Measurements from ENCODE around the gene B4GALT3. TPM values are rescaled to one million over a fixed set of nuclear protein-coding genes. Genes with fewer than 3 reads are reported as not detected.

B4GALT3 gene
- total RNA-seq, 1 donor from 2014 or later: 12.9 TPM

DNA sequence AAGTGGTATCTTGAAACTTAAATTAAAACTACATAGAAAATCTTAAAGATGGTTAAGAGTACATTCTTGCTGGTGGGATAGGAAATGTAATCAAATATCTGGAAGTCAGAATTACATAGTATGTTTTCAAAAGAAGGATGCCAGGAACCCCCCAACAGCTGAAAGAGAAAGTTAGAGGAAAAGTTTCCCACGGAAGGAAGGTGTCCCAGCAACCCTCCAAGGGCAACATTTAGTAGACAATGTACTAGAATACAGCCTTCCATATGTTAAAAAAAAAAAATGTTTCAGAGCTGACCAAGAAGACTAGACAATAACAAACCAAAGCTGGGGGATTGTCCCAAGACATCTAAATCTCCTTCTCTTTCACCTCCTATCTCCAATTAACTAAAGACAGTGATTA lies 47.0 kb downstream of the B4GALT3 start:
- Histone ChIP-seq H3K36me3 (ENCODE audit: control insufficient read depth, insufficient read depth, low read length) (no peaks in the 10 kb centered on the region), H3K27me3 (ENCODE audit: control insufficient read depth, insufficient read depth, low read length) (no peaks in the 10 kb centered on the region), H3K4me3 (ENCODE audit: low read depth, low read length) (no peak overlapping the region)
- TF ChIP-seq, protein P1, sequence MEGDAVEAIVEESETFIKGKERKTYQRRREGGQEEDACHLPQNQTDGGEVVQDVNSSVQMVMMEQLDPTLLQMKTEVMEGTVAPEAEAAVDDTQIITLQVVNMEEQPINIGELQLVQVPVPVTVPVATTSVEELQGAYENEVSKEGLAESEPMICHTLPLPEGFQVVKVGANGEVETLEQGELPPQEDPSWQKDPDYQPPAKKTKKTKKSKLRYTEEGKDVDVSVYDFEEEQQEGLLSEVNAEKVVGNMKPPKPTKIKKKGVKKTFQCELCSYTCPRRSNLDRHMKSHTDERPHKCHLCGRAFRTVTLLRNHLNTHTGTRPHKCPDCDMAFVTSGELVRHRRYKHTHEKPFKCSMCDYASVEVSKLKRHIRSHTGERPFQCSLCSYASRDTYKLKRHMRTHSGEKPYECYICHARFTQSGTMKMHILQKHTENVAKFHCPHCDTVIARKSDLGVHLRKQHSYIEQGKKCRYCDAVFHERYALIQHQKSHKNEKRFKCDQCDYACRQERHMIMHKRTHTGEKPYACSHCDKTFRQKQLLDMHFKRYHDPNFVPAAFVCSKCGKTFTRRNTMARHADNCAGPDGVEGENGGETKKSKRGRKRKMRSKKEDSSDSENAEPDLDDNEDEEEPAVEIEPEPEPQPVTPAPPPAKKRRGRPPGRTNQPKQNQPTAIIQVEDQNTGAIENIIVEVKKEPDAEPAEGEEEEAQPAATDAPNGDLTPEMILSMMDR (IDR thresholded peaks at IDR 0.05; ENCODE audit: insufficient read depth, low read length, severe bottlenecking): no peak
- no peak for DNase-seq (ENCODE audit: low read depth)
- FAIRE-seq: no peak

DNA sequence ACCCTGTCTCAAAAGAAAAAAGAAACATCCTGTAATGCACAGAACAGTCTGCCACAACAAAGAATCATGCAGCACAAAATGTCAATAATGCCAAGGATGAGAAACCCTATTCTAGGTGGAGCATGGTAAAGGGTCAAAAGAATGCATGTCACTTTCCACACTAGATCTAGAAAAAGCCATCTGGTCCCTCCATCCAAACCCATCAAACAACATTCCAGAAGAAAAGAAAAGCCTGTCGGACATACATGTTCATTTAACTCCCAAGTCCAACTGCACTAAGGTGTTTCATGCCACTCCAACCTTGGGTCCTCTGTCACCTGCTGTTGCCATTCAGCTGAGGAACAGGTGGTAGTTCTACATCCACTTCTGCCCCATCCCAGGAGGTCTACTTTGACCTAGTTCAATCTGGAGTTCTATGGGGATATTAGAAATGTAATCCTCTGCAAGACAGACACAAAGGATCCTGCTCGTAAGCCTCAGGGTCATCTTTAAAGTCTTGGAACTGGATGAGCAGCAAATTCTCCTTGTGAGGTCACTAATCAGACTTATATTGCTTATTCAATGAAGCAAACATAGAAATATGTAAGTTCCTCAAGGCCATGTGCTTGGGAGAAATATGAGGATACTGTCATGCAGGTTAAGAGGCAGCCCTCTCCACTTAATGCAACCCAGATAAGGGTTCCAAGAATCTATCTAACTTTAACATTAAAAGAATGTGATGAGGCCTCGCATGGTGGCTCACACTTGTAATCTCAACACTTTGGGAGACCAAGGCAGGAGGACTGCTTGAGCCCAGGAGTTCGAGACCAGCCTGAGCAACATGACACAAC lies 48.5 kb downstream of the B4GALT3 start:
- Histone ChIP-seq H3K36me3 (ENCODE audit: control insufficient read depth, insufficient read depth, low read length) (peaks cover 5% of the 10 kb centered on the region), H3K4me3 (ENCODE audit: low read depth, low read length) (no peak overlapping the region), H3K27me3 (ENCODE audit: control insufficient read depth, insufficient read depth, low read length) (no peaks in the 10 kb centered on the region)
- TF ChIP-seq, protein P1 (IDR thresholded peaks at IDR 0.05; ENCODE audit: insufficient read depth, low read length, severe bottlenecking): no peak
- no peak for FAIRE-seq
- no peak for DNase-seq (ENCODE audit: low read depth)

DNA sequence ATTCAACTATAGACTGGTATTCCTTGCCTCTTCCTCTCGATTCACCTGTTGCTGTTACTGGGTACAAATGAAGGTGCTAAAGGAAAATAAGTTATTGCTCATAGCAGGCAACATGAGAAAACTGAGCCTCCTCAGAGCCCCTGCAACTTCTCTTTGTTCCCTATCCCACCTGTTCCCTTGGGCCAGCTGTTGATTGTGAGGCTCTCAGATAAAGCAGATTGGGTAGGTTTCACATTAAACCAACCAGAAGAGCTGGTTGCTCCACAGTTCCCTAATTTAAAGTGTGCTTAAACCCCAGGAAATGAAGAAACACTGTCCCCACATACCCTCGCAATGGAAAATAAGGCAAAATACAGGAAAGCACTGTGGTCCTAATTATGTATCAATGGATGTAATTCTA lies 49.7 kb downstream of the B4GALT3 start:
- no peaks in the 10 kb centered on the region for H3K27me3 ChIP-seq (ENCODE audit: control insufficient read depth, insufficient read depth, low read length)
- no peak for FAIRE-seq
- peaks cover 11% of the 10 kb centered on the region for H3K36me3 ChIP-seq (ENCODE audit: control insufficient read depth, insufficient read depth, low read length)
- TF ChIP-seq, protein P1 (IDR thresholded peaks at IDR 0.05; ENCODE audit: insufficient read depth, low read length, severe bottlenecking): no peak
- H3K4me3 ChIP-seq (ENCODE audit: low read depth, low read length): no peak overlapping the region
- DNase-seq (ENCODE audit: low read depth): no peak

DNA sequence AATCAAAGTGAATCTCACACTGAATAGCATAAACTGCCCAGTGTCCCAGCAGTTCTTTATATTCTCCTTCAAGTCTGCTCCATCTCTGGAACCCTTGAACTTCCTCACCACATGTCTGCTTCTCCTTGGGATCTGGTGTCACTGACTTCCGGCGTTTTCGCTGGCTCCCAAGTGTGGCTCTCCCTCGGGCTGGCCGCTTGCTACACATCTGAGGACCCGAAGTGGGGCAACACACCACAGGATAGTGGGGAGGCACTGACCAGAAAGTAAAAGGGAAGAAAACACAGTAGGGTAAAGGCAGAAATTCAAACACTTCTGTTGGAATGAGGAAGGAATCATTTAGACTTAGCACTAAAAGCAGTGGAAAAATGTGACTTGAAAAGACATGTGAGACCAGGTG lies 54.3 kb downstream of the B4GALT3 start:
- DNase-seq (ENCODE audit: low read depth): no peak
- no peaks in the 10 kb centered on the region for H3K27me3 ChIP-seq (ENCODE audit: control insufficient read depth, insufficient read depth, low read length)
- peaks cover 24% of the 10 kb centered on the region for H3K36me3 ChIP-seq (ENCODE audit: control insufficient read depth, insufficient read depth, low read length)
- TF ChIP-seq, protein P1 (IDR thresholded peaks at IDR 0.05; ENCODE audit: insufficient read depth, low read length, severe bottlenecking): no peak
- H3K4me3 ChIP-seq (ENCODE audit: low read depth, low read length): no peak overlapping the region
- FAIRE-seq: no peak

DNA sequence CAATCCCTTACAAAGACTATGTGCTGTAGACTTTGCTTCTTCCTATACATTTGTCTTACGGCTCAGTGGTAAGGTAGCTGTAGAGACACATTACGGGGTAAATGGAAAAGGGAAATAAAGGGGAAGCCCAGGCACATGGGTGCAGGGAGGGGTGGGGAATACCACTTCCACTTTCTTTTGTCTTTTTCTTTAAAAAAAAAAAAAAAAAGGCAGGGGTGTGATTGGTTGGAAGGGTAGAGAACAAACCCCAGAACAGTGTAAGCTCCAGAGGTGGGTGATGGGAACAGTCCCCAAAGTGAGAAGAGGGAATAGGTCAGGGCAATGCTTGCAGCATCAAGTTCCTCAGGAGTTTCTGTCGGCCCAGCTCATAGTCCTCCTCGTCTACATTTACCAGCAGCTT lies 55.5 kb downstream of the B4GALT3 start:
- DNase-seq (ENCODE audit: low read depth) (no peak), FAIRE-seq (no peak)
- Histone ChIP-seq H3K36me3 (ENCODE audit: control insufficient read depth, insufficient read depth, low read length) (peaks cover 24% of the 10 kb centered on the region), H3K27me3 (ENCODE audit: control insufficient read depth, insufficient read depth, low read length) (no peaks in the 10 kb centered on the region), H3K4me3 (ENCODE audit: low read depth, low read length) (no peak overlapping the region)
- TF ChIP-seq, protein P1 (IDR thresholded peaks at IDR 0.05; ENCODE audit: insufficient read depth, low read length, severe bottlenecking): no peak

Other genes with a start within 250 kb of the B4GALT3 start
- gene ITLN2, start 222.7 kb downstream of the B4GALT3 start, total RNA-seq: 0.26 TPM in 1 of 2 replicates, not detected in the other
- 269 and 280 TPM in 2 replicates for gene F11R, start 156.4 kb downstream of the B4GALT3 start, total RNA-seq
- 55.5 and 87.1 TPM in 2 replicates for gene TSTD1, start 138.5 kb downstream of the B4GALT3 start, total RNA-seq
- 58.4 and 70.2 TPM in 2 replicates for gene USF1, start 131.5 kb downstream of the B4GALT3 start, total RNA-seq
- gene ARHGAP30, start 107.6 kb downstream of the B4GALT3 start, total RNA-seq: 1.3 and 3.1 TPM in 2 replicates
- 108 and 200 TPM in 2 replicates for gene NECTIN4, start 87.9 kb downstream of the B4GALT3 start, total RNA-seq
- gene KLHDC9, start 79.1 kb downstream of the B4GALT3 start, total RNA-seq: 1.3 and 5.0 TPM in 2 replicates
- gene PFDN2, start 59.5 kb downstream of the B4GALT3 start, total RNA-seq: 204 and 224 TPM in 2 replicates
- gene NIT1, start 59.4 kb downstream of the B4GALT3 start, total RNA-seq: 40.5 and 58.2 TPM in 2 replicates
- gene DEDD, start 44.8 kb downstream of the B4GALT3 start, total RNA-seq: 26.9 and 31.9 TPM in 2 replicates
- gene UFC1, start 23.5 kb downstream of the B4GALT3 start, total RNA-seq: 93.5 and 94.3 TPM in 2 replicates
- 3.9 and 4.7 TPM in 2 replicates for gene USP21, start 18.0 kb downstream of the B4GALT3 start, total RNA-seq
- gene PPOX, start 11.1 kb downstream of the B4GALT3 start, total RNA-seq: 10.0 and 11.0 TPM in 2 replicates
- gene ADAMTS4, start 21.5 kb upstream of the B4GALT3 start, total RNA-seq: under 0.01 TPM in 1 of 2 replicates, not detected in the other
- 131 and 132 TPM in 2 replicates for gene NDUFS2, start 24.9 kb upstream of the B4GALT3 start, total RNA-seq
- gene FCER1G, start 37.8 kb upstream of the B4GALT3 start, total RNA-seq: 0.26 TPM in 2 replicates
- gene APOA2, start 46.1 kb upstream of the B4GALT3 start, total RNA-seq: not detected in 2 replicates
- gene TOMM40L, start 48.6 kb upstream of the B4GALT3 start, total RNA-seq: 7.8 and 10.8 TPM in 2 replicates
- gene NR1I3, start 60.7 kb upstream of the B4GALT3 start, total RNA-seq: not detected in 2 replicates
- 0.26 and 3.5 TPM in 2 replicates for gene PCP4L1, start 81.2 kb upstream of the B4GALT3 start, total RNA-seq
- under 0.01 and 0.13 TPM in 2 replicates for gene MPZ, start 132.5 kb upstream of the B4GALT3 start, total RNA-seq
- 14.8 and 15.0 TPM in 2 replicates for gene SDHC, start 136.9 kb upstream of the B4GALT3 start, total RNA-seq
- gene CFAP126, start 190.4 kb upstream of the B4GALT3 start, total RNA-seq: not detected in 2 replicates